Measurements from ENCODE around the gene PCBP3.
"Not testable (repeated sequence)": the region's sequence is repeated elsewhere in the genome, so short reads cannot be mapped to it uniquely, and the experiment has no call there.

PCBP3 gene

DNA sequence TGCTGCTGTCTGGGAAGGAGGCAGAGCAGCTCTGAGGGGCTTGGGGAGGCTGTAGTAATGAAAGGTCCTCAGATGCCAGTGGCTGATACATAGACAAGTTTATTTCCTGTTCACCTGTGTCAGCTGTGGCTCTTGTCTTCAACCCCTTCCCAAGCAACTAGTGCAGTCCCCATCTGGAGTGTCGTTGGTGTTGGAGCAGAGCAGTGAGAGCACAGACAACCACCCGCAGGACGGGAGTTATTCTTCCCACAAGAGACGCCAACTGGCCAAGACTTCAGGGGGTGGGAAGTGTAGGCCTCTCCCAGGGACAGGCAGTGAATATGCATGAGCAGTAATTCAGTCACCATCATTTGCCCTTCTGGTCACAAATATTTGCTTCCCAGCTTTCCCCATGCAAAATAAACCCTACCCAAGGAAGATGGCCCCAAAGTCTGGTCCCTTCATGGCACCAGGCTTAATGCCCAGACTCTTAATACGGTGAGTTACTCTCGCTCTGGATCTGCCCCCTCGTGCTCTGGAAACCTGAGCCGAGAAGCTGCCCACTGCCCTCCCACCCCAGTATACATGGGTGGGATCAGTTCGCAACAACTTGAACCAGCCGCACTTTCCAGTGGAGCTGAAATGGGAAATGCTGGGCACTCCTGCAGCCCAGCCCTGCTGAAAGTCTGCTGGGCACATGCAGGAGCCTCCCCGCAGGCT lies 184.5 kb downstream of the PCBP3 start:
- no peak for DNase-seq (ENCODE audit: low read depth in 2 of 2)

DNA sequence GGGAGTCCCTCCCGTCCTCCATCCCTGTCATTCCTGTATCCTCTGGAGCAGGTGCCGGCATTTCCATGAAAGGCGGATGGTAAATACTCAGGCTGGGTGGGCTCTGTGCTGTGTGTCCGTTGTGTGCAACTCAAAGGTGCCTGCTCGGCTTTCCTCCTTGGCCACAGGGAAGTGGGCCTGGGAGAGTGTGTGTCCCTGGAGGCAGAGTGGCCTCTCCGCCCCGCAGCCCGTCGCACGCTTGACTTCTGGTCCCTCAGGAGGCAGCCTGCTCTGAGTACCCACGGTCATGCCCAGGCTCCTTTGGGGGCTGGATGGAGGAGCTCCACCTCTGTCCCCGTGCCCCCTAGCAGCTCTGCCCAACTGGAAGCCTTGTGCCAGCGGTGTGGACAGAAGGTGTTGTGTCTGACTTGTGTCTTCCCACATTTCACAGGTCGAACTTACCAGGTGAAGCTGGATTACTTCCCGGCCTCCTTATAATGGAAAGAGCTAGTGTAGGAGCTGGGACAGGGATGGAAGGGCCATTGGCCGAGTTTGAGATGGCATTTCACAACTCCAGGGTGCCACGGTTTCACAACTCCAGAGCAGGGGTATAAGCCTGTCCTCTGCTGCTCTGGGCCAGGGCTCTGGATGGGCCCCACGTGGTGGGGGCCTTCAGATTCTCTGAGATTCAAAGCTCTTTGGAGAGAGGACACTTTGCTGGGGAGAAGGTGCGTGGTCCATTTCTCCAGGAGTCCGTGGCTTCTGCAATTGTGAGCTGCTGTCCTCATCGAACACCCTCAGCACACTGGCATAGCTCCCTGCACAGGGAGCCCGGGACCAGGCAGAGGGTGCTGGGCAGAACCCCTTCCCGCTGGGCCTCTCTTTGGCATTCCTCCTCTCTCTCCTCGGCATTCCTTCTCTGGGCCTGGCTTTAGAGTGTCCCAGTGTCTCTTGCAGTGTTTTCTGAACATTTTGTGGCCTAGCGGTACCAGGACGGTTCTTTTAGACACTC lies 185.3 kb downstream of the PCBP3 start:
- DNase-seq (ENCODE audit: low read depth in 2 of 2): no peak

DNA sequence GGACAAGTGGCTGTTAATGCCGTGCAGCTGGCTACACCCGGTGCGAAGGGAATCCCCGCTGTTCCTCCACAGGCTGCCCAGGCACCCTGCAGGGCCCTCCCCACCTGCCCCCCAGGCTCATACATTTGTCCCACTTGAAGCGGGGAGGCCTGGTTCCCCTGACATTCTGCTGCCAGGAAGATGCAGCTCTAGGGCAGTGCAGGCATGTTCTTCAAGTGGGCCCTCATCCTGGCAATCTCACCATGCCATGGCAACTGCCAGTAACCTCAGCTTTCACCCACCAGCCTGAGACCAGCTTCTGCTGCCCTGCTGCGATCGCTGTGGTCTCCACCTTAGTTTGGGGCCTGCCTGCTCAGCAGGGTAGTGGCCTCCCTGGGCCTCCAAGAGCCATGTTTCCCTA lies 186.1 kb downstream of the PCBP3 start:
- no peak for DNase-seq (ENCODE audit: low read depth in 2 of 2)

- no peak for DNase-seq (ENCODE audit: low read depth in 2 of 2)
Measured at GRCh38 chr21:45830221-45830640, 186.7 kb downstream of the PCBP3 start.

GRCh38 chr21:45830720-45831366 lies 187.3 kb downstream of the PCBP3 start:
- no peak for DNase-seq (ENCODE audit: low read depth in 2 of 2)

- DNase-seq (ENCODE audit: low read depth in 2 of 2): no peak
Measured at GRCh38 chr21:45831991-45832740, 188.6 kb downstream of the PCBP3 start.

DNA sequence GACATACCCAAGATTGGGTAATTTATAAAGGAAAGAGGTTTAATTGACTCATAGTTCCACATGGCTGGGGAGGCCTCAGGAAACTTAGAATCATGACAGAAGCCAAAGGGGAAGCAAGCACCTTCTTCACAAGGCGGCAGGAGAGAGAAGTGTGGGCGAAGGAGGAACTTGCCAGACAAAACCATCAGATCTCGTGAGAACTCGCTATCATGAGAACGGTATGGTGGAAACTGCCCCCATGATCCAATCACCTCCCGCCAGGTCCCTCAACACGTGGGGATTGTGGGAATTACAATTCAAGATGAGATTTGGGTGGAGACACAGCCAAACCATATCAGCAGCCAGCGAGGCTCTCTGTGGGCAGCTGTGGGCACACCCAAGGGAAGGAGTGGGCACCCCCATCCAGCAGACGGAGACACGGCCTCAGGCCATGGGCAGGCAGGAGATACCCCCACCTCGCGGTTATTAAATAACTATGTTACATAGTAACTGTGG lies 189.3 kb downstream of the PCBP3 start:
- DNase-seq (ENCODE audit: low read depth in 2 of 2): not testable (repeated sequence)

DNA sequence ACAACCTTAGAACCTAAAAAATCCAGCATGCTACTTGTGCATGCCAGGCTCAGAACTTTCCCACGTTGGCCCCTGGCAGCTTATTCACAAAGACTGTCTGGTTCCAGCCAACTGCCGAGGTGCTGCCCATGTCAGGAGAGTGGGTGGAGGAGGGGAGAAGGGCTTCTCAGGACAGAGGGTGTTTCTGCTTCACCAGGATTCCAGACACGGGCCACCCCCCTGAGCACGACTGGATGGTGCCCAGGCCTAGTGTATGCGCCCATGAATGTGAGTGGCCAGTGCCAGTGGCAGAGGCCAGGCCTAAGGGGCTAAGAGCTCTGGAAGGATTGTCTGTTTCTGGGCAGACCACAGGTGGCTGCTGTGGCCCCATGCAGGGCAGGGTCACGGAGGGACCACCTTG lies 189.9 kb downstream of the PCBP3 start:
- DNase-seq (ENCODE audit: low read depth in 2 of 2): no peak

GRCh38 chr21:45834026-45834715 lies 190.6 kb downstream of the PCBP3 start:
- no peak for DNase-seq (ENCODE audit: low read depth in 2 of 2)

DNA sequence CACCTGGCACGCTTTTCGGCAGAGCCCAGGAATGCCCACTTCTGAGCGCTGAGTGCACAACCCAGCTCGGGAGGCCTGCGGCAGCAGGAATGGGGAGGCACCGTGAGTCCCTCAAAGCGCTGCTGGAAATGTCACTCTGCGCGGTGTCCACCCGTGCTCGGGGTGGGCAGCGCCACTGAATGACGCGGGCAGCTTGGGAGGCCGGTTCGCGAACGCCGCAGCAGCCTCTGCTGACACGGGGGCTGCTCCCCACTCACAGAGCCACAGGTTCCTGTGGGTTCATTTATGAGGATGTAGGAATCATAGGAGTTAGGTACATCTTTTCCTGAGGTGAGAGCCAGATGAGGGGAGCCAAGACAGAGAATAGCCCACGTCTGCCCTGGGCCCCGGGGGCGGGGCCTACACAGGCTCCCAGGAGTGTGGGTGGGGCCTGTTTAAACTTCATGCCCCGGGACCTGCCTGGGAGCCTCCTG lies 191.3 kb downstream of the PCBP3 start:
- no peak for DNase-seq (ENCODE audit: low read depth in 2 of 2)

DNA sequence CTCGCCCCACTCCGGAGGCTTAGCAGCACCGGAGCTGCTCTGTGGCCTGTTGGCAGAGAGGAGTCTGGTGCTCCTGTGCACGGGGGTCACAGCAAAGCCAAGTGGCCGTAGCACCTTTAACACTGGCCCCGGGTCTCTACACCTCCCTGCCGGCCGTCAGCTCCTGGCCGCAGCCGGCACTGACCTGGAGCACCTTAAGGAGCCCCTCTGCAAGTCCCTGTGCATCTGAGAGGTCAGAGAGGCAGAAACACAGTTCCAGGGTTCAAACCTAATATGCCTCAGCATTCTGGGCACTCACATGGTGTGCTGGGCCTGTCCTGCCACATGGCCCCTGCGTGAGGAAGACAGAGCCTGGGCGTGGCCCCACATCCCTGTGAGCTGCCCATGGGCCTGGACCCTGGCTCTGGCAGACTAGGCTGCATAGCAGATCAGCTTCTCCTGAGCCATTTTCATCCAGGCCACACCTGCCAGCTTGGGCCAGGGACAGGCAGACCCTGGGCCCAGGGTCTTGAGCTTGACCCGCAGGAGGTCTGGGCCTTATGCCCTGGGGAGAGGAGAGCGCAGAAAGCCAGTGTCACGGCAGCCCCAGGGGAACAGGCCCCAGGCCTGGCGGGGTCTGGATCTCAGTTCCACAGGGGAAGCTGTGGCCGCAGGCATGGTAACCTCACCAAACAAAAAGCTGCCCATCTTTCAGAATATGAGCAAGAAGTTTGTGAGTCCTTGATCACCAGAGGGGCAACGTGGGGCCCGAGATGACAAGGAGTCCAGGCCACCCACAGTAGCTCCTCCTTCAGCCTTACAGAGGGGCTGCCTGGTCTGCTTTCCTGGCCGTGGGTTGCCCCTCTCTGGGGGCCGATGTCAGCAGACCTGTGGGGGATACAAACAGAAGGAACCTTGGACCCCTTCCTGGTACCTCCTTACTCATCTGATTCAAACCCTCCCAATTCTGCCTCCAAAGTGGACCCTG lies 192.1 kb downstream of the PCBP3 start:
- no peak for DNase-seq (ENCODE audit: low read depth in 2 of 2)

DNA sequence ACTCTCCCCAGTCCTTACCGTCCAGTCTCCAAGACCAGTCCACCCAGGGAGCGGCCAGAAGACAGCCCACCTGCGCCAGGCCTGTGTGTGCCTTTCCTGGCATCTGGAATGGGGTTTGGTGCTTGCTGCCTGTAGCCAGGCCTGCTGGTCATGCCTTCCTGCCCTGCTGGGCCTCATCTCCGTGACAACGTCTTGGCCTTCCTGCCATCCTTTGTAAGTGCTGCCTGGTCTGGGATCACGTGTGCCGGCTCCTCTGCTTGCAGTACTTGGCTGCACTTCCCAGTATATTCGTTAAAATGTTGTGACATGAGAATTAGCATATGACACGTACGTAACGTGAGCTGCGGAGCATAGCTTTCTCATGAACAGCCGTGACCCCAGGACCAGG lies 192.7 kb downstream of the PCBP3 start:
- no peak for DNase-seq (ENCODE audit: low read depth in 2 of 2)

DNA sequence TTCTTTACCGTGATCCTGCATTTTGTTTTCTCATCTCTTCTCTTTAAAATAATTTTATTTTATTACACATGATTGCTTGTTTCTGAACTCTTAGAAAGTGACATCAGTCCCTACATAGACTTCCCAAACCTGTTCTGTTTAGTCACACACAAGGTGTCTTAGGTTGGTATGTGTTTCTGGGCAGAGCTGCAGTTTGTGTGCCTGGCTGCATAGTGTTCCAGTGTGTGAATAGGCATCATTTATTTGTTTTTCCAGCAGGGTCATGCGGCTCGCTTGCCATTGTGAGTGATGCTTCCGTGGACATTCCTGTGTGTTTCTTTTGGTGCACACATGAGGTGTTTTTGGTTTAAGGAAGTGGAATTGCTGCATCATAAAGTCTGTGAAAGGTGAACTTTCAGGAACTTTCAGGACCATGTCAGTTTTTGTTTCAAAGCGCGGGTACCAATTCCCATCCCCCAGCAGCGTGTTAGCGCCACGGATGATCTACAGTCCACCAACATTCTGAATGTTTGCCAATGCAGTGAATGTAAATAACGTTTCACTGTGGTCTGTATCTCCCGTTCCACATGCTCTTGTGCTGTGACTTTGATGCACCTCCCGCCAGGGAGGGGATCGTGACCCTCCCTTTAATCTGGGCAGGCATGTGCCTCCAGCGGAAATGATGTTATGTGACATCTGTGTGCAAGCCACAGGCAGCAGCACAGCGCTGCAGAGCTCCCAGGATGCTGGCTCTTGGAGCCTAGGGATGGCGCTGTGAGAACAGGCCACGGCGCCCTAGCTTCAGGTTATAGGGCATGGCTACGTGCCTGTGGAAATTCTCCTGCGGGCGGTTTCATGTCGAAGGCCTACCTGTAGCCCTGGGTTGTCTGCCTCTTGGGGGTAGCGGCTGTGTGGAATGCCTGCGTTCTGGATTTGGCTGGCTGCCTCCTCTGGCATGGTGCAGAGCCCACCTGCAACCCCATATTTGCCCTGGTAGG lies 193.5 kb downstream of the PCBP3 start:
- DNase-seq (ENCODE audit: low read depth in 2 of 2): no peak

- DNase-seq (ENCODE audit: low read depth in 2 of 2): no peak
Measured at GRCh38 chr21:45837936-45838335, 194.4 kb downstream of the PCBP3 start.

- DNase-seq (ENCODE audit: low read depth in 2 of 2): no peak
Measured at GRCh38 chr21:45838634-45839033, 195.1 kb downstream of the PCBP3 start.

GRCh38 chr21:45839274-45839673 lies 195.7 kb downstream of the PCBP3 start:
- no peak for DNase-seq (ENCODE audit: low read depth in 2 of 2)

GRCh38 chr21:45841033-45841432 lies 197.5 kb downstream of the PCBP3 start:
- no peak for DNase-seq (ENCODE audit: low read depth in 2 of 2)

GRCh38 chr21:45843426-45843825 lies 199.9 kb downstream of the PCBP3 start:
- no peak for DNase-seq (ENCODE audit: low read depth in 2 of 2)
